K562 (cell line): ENCODE data around the gene CLCN1. TPM values are rescaled to one million over a fixed set of nuclear protein-coding genes. Genes with fewer than 3 reads are reported as not detected.
A peak's percentile ranks its signal among the peaks of the same experiment; 100 is the strongest.

ENCODE experiments used
- ARID1B ChIP-seq: fragments of 450-650 bp; IDR thresholded peaks from 2 replicates; pipeline ENCODE4 v1.6.1; 2016; ENCODE audit warnings: antibody characterized with exemption, mild to moderate bottlenecking, inconsistent platforms
- CHD1 ChIP-seq: fragments of 200-600 bp; sonication (generic); IDR thresholded peaks from one replicate; pipeline ENCODE4 v1.6.1; 2012; ENCODE audit warnings: mild to moderate bottlenecking, moderate library complexity, low read length, inconsistent platforms
- EHMT2 ChIP-seq: fragments of 450-650 bp; IDR thresholded peaks from 2 replicates; pipeline ENCODE4 v1.6.1; 2018; ENCODE audit warnings: antibody characterized with exemption
- HMG20B ChIP-seq: fragments of 250-450 bp; sonication (Bioruptor Pico); IDR thresholded peaks from 2 replicates; pipeline ENCODE4 v1.5.0; 2021; ENCODE audit warnings: mild to moderate bottlenecking
- ILK ChIP-seq: fragments of 450-650 bp; IDR thresholded peaks from 2 replicates; pipeline ENCODE4 v1.6.1; 2016; ENCODE audit warnings: missing genetic modification characterization, low read depth, mild to moderate bottlenecking, missing compliant biosample characterization, moderate library complexity, borderline replicate concordance
- MAZ ChIP-seq, 2 experiments: fragments of 450-650 bp in 1 of 2; sonication (generic) in 1 of 2; formaldehyde crosslinking; IDR thresholded peaks in 1 of 2; conservative IDR thresholded peaks in 1 of 2; 2 replicates each; pipeline versions ENCODE4 v1.4.0 to v1.5.0; 2020; ENCODE audit warnings: mild to moderate bottlenecking in 1 of 2, missing genetic modification reagents in 1 of 2
- MIER1 ChIP-seq: fragments of 450-650 bp; IDR thresholded peaks from 2 replicates; pipeline ENCODE4 v1.6.1; 2016; ENCODE audit warnings: antibody characterized with exemption, mild to moderate bottlenecking, low read depth
- PHF21A ChIP-seq: fragments of 450-650 bp; IDR thresholded peaks from 2 replicates; pipeline ENCODE4 v1.6.1; 2017; ENCODE audit warnings: low read depth, borderline replicate concordance
- PHF8 ChIP-seq: fragments of 200-600 bp; sonication (generic); IDR thresholded peaks from 2 replicates; pipeline ENCODE4 v1.6.1; 2012; ENCODE audit warnings: mixed run types, mild to moderate bottlenecking, inconsistent platforms, low read length, moderate library complexity, borderline replicate concordance
- PPARD ChIP-seq: fragments of 250-450 bp; sonication (Bioruptor Pico); IDR thresholded peaks from 2 replicates; pipeline ENCODE4 v1.8.0; 2022; ENCODE audit warnings: inconsistent platforms, mild to moderate bottlenecking, moderate library complexity
- PRPF4 ChIP-seq: fragments of 200-400 bp; formaldehyde crosslinking; IDR thresholded peaks from one replicate; pipeline ENCODE4 v1.6.1; 2017; ENCODE audit warnings: low read length, low read depth, mild to moderate bottlenecking; ENCODE audit not compliant: insufficient read depth, poor library complexity, severe bottlenecking
- RCOR1 ChIP-seq, 2 experiments: IDR thresholded peaks; 2 replicates each; pipeline ENCODE4 v1.6.1; 2012; ENCODE audit warnings: low read depth in 2 of 2, low read length in 2 of 2, borderline replicate concordance in 1 of 2, improper control_type of control experiment in 1 of 2
- SMARCE1 ChIP-seq: fragments of 450-650 bp; IDR thresholded peaks from 2 replicates; pipeline ENCODE4 v1.7.1; 2016; ENCODE audit warnings: mild to moderate bottlenecking
- TAF7 ChIP-seq: fragments of 450-650 bp; IDR thresholded peaks from 2 replicates; pipeline ENCODE4 v1.6.1; 2016; ENCODE audit warnings: missing genetic modification characterization, missing compliant biosample characterization
- TCFL5 ChIP-seq: fragments of 250-450 bp; sonication (Bioruptor Pico); conservative IDR thresholded peaks from 2 replicates; pipeline ENCODE4 v1.6.1; 2021; ENCODE audit warnings: mild to moderate bottlenecking, moderate library complexity, matching md5 sums
- TRIM28 ChIP-seq: fragments of 450-650 bp; IDR thresholded peaks from 2 replicates; pipeline ENCODE4 v1.6.1; 2017
- ZNF282 ChIP-seq: sonication (generic); formaldehyde crosslinking; IDR thresholded peaks from 2 replicates; pipeline ENCODE4 v1.8.1; 2023; ENCODE audit warnings: missing genetic modification reagents
- ZNF583 ChIP-seq: fragments of 250-450 bp; sonication (Bioruptor Pico); IDR thresholded peaks from 2 replicates; pipeline ENCODE4 v1.4.0; 2020
- ZNF717 ChIP-seq: fragments of 250-450 bp; sonication (Bioruptor Pico); IDR thresholded peaks from 2 replicates; pipeline ENCODE4 v1.5.0; 2021
- ZNF766 ChIP-seq: fragments of 200-800 bp; sonication (Bioruptor generic); conservative IDR thresholded peaks from 2 replicates; pipeline ENCODE4 v1.6.1; 2016; ENCODE audit warnings: missing genetic modification characterization, missing compliant biosample characterization
- polyA plus RNA-seq, 8 experiments: library from polyadenylated mRNA; depleted of rRNA in 4 of 8; stranded (reverse) in 5 of 8; unstranded in 3 of 8; fragments of >200 nt; fragmentation: Nextera tagmentation in 2 of 8; fragmentation: Illumina TruSeq in 1 of 8; extraction: Ambion mirVana in 2 of 8; extraction: Trizol in 1 of 8; gene quantifications; 2 replicates each; pipeline versions ENCODE4 v1.2.1 to v1.2.3, GENCODE V29; 2011 to 2014; ENCODE audit warnings: inconsistent platforms in 1 of 8, missing spikeins in 1 of 8
- total RNA-seq, 7 experiments: library from RNA; depleted of rRNA in 6 of 7; stranded (reverse); fragments of >200 nt in 6 of 7; fragmentation: Illumina TruSeq in 2 of 7; extraction: Trizol in 2 of 7; gene quantifications; 2 replicates each; pipeline versions ENCODE4 v1.2.1 to v1.2.3, GENCODE V29; 2011 to 2021; ENCODE audit warnings: low replicate concordance in 1 of 7
- TF ChIP-seq, protein P1 (sequence below): IDR thresholded peaks from 2 replicates; pipeline ENCODE4 v1.6.1; 2011; ENCODE audit warnings: borderline replicate concordance, low read depth, mild to moderate bottlenecking, moderate library complexity, low read length; ENCODE audit not compliant: insufficient read depth, poor library complexity, severe bottlenecking
- TF ChIP-seq, protein P2 (sequence below): fragments of 200-800 bp; sonication (Bioruptor generic); IDR thresholded peaks from 2 replicates; pipeline ENCODE4 v1.6.1; 2017; ENCODE audit warnings: missing genetic modification characterization, missing compliant biosample characterization
- TF ChIP-seq, protein P3 (sequence below), 3 experiments: fragments of 200-800 bp in 1 of 3; sonication (Bioruptor generic) in 1 of 3; sonication (generic) in 1 of 3; formaldehyde crosslinking in 1 of 3; IDR thresholded peaks; 2 replicates each; pipeline versions ENCODE4 v1.6.1 to v1.8.0; 2016 to 2022; ENCODE audit warnings: mild to moderate bottlenecking in 2 of 3, missing compliant biosample characterization in 2 of 3, missing genetic modification characterization in 2 of 3, missing genetic modification reagents in 1 of 3

CLCN1 gene
- total and polyA plus RNA-seq, 9 of the 15 experiments (the other 6 are each of a cell fraction or from before 2014, with no cell fraction given) = 0.01 to 0.11 (median 0.04) TPM; not detected in 4

- TF ChIP-seq, protein P1, sequence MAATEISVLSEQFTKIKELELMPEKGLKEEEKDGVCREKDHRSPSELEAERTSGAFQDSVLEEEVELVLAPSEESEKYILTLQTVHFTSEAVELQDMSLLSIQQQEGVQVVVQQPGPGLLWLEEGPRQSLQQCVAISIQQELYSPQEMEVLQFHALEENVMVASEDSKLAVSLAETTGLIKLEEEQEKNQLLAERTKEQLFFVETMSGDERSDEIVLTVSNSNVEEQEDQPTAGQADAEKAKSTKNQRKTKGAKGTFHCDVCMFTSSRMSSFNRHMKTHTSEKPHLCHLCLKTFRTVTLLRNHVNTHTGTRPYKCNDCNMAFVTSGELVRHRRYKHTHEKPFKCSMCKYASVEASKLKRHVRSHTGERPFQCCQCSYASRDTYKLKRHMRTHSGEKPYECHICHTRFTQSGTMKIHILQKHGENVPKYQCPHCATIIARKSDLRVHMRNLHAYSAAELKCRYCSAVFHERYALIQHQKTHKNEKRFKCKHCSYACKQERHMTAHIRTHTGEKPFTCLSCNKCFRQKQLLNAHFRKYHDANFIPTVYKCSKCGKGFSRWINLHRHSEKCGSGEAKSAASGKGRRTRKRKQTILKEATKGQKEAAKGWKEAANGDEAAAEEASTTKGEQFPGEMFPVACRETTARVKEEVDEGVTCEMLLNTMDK = no peak
- TF ChIP-seq CHD1 (no peak), PPARD (CRISPR knock-in tag) (0 out of 2 replicates have a peak, but pooled peaks have one; percentile 14), PRPF4 (no peak), EHMT2 (no peak), HMG20B (peak; percentile 87; the same call in 1 of the 2 replicates), ILK (tag) (peak; percentile 73), TRIM28 (no peak), SMARCE1 (peak; percentile 23; the same call in 1 of the 2 replicates), MAZ (CRISPR knock-in tag; conservative IDR thresholded peaks at IDR 0.05 in 1 of 2, IDR thresholded peaks at IDR 0.05 in 1 of 2) (peak in 1 of 2 experiments; percentile 86; a peak in 2 of 4 replicates), RCOR1 (IDR thresholded peaks at IDR 0.05; ENCODE audit: borderline replicate concordance in 1 of 2, low read depth in 2 of 2, low read length in 2 of 2) (no peak), MIER1 (no peak), PHF8 (no peak), TAF7 (peak; percentile 88), ZNF282 (CRISPR knock-in tag) (no peak), ZNF717 (CRISPR knock-in tag) (no peak; the same call in 1 of the 2 replicates), TCFL5 (CRISPR knock-in tag) (peak; percentile 97), PHF21A (no peak), ZNF583 (CRISPR knock-in tag) (peak; percentile 100), ZNF766 (peak; percentile 99), ARID1B (no peak)
- TF ChIP-seq, protein P2, sequence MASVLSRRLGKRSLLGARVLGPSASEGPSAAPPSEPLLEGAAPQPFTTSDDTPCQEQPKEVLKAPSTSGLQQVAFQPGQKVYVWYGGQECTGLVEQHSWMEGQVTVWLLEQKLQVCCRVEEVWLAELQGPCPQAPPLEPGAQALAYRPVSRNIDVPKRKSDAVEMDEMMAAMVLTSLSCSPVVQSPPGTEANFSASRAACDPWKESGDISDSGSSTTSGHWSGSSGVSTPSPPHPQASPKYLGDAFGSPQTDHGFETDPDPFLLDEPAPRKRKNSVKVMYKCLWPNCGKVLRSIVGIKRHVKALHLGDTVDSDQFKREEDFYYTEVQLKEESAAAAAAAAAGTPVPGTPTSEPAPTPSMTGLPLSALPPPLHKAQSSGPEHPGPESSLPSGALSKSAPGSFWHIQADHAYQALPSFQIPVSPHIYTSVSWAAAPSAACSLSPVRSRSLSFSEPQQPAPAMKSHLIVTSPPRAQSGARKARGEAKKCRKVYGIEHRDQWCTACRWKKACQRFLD (CRISPR knock-in tag) = peak; percentile 100
- TF ChIP-seq, protein P3, sequence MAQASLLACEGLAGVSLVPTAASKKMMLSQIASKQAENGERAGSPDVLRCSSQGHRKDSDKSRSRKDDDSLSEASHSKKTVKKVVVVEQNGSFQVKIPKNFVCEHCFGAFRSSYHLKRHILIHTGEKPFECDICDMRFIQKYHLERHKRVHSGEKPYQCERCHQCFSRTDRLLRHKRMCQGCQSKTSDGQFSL (CRISPR knock-in tag; IDR thresholded peaks at IDR 0.05) = no peak
- TF ChIP-seq, protein P3 (tag; IDR thresholded peaks at IDR 0.05) = peak in 1 of 2 experiments; percentile 98; a peak in 2 of 4 replicates
Observed at GRCh38 chr7:143369678-143370651, 54.1 kb downstream of the CLCN1 start (continued).
